ENCODE data around the gene LY86.

DNA sequence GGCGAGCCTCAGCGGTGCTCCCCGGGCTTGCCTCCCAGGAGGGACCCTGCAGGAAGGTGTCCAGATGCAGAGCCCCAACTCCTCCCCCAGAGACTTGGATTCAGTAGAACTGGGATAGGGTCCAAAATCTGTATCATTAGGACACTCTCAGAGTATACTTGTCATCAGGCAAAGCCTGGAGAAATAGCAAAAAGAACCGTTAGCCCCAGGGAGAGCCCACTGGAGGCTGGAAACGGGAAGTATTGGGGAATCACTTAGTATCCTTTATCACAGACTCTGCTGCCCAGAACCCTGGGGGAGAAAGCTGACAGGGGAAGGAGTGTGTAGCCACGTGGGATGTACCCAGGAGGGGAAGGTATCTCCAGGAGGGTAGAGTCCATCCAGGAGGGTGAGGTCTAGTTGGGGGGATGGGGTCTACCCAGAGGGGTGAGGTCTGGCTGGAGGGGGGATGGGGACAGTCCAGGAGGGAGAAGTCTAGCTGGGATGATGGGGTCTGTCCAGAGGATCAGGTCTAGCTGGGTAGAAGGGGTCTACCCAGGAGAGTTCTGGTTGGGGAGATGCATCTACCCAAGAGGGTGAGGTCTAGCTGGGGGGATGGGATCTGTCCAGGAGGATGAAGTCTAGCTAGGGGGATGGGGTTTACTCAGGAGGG lies 107.2 kb downstream of the LY86 start:
- TF ChIP-seq, protein P1, sequence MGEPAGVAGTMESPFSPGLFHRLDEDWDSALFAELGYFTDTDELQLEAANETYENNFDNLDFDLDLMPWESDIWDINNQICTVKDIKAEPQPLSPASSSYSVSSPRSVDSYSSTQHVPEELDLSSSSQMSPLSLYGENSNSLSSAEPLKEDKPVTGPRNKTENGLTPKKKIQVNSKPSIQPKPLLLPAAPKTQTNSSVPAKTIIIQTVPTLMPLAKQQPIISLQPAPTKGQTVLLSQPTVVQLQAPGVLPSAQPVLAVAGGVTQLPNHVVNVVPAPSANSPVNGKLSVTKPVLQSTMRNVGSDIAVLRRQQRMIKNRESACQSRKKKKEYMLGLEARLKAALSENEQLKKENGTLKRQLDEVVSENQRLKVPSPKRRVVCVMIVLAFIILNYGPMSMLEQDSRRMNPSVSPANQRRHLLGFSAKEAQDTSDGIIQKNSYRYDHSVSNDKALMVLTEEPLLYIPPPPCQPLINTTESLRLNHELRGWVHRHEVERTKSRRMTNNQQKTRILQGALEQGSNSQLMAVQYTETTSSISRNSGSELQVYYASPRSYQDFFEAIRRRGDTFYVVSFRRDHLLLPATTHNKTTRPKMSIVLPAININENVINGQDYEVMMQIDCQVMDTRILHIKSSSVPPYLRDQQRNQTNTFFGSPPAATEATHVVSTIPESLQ (CRISPR knock-in tag; IDR thresholded peaks at IDR 0.05), result no peak
- no peak for TF ChIP-seq ATF1 (CRISPR knock-in tag; IDR thresholded peaks at IDR 0.05)
- TF ChIP-seq, protein P2, sequence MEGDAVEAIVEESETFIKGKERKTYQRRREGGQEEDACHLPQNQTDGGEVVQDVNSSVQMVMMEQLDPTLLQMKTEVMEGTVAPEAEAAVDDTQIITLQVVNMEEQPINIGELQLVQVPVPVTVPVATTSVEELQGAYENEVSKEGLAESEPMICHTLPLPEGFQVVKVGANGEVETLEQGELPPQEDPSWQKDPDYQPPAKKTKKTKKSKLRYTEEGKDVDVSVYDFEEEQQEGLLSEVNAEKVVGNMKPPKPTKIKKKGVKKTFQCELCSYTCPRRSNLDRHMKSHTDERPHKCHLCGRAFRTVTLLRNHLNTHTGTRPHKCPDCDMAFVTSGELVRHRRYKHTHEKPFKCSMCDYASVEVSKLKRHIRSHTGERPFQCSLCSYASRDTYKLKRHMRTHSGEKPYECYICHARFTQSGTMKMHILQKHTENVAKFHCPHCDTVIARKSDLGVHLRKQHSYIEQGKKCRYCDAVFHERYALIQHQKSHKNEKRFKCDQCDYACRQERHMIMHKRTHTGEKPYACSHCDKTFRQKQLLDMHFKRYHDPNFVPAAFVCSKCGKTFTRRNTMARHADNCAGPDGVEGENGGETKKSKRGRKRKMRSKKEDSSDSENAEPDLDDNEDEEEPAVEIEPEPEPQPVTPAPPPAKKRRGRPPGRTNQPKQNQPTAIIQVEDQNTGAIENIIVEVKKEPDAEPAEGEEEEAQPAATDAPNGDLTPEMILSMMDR (IDR thresholded peaks at IDR 0.05), result no peak
- no peak for TF ChIP-seq JUN (CRISPR knock-in tag; IDR thresholded peaks at IDR 0.05)
- TF ChIP-seq, protein P3, sequence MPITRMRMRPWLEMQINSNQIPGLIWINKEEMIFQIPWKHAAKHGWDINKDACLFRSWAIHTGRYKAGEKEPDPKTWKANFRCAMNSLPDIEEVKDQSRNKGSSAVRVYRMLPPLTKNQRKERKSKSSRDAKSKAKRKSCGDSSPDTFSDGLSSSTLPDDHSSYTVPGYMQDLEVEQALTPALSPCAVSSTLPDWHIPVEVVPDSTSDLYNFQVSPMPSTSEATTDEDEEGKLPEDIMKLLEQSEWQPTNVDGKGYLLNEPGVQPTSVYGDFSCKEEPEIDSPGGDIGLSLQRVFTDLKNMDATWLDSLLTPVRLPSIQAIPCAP (CRISPR knock-in tag; IDR thresholded peaks at IDR 0.05), result no peak
- no peak for TF ChIP-seq ZNF121 (CRISPR knock-in tag; IDR thresholded peaks at IDR 0.05)
- no peak for TF ChIP-seq ZNF138 (CRISPR knock-in tag; conservative IDR thresholded peaks at IDR 0.05)
- TF ChIP-seq ETV6 (CRISPR knock-in tag; IDR thresholded peaks at IDR 0.05), result no peak
- TF ChIP-seq TEAD4 (CRISPR knock-in tag; IDR thresholded peaks at IDR 0.05), result no peak
- TF ChIP-seq TCF7 (CRISPR knock-in tag; IDR thresholded peaks at IDR 0.05; ENCODE audit: low read depth), result no peak
- TF ChIP-seq, protein P4, sequence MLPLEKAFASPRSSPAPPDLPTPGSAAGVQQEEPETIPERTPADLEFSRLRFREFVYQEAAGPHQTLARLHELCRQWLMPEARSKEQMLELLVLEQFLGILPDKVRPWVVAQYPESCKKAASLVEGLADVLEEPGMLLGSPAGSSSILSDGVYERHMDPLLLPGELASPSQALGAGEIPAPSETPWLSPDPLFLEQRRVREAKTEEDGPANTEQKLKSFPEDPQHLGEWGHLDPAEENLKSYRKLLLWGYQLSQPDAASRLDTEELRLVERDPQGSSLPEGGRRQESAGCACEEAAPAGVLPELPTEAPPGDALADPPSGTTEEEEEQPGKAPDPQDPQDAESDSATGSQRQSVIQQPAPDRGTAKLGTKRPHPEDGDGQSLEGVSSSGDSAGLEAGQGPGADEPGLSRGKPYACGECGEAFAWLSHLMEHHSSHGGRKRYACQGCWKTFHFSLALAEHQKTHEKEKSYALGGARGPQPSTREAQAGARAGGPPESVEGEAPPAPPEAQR (CRISPR knock-in tag; IDR thresholded peaks at IDR 0.05), result no peak
- no peak for TF ChIP-seq SMAD4 (CRISPR knock-in tag; IDR thresholded peaks at IDR 0.05)
- TF ChIP-seq NR3C1 (CRISPR knock-in tag; conservative IDR thresholded peaks at IDR 0.05; ENCODE audit: low read depth), result no peak
- no peak for TF ChIP-seq KAT7 (CRISPR knock-in tag; IDR thresholded peaks at IDR 0.05; ENCODE audit: borderline replicate concordance)

Data from WTC11 (cell line).